DMS153 treated with DMSO at 0.1 percent for 48 hours (cell line): Measurements from ENCODE around the gene EBF3.

ENCODE experiments used
- DNase-seq: peaks from one replicate; lab custom pipeline; 2025; ENCODE audit not compliant: unreplicated experiment; lab: John Stamatoyannopoulos, UW

EBF3 gene

DNA sequence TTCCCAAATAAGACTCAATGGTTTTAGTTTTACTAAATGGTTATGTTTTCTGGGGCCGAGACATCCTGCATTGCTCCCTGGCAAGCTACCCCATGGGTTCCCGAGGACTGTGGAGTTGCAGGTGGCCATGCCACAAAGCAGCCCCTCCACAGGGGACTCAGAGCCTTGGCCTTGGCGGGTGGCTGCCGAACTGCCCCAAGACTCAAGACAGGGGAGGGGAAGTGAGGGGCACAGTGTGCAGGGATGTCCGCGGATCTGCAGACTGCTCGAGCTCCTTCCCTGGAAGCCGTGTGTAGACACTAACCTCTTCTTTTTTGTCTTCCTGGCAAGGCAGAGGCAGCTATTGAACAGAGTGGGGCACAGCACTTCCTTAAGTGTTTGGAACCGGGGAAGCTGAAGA is 154.6 kb downstream of the EBF3 start:
- no peak for DNase-seq

DNA sequence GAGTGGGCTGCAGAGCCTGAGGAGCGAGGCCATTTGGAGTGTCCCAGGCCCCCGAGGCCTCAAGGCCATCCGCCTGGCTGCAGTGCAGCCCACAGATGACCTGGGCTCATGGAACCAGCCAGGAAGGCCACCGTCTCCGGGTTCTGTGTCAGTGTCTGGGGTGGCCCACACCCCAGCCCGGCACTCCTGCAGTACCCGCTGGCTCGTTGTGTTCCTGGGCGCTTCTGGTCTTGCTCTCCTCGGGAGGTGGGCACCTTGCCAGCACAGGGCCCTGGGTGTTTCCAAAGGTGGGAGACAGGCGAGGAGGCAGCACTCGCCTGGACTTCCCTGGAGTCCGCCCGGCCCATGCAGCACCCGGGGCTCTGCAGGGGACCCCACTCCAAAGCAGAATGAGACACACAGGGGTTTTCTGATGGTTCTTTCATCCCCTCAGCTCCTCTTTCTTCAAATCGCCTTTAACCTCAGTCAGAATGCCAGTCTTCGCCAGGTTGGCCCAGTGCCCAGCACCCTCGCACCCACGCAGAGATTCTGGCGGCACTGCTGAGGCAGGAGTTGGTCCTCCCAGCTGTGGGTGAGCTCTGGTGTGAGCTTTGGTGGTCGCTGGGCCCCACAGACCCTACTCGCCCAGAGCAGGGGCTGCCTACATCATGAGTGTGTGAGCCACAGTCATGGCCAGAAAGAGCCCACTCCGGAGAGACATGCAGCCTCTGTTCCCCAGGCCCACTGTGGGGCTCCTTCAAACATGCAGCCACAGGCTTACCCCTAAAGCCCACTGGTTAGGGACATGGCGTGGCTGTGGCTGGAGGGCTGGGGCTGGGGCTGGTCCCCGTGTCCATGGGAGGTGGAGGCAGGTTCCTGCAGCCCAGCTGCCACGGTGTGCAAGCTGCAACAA is 155.7 kb downstream of the EBF3 start:
- no peak for DNase-seq

DNA sequence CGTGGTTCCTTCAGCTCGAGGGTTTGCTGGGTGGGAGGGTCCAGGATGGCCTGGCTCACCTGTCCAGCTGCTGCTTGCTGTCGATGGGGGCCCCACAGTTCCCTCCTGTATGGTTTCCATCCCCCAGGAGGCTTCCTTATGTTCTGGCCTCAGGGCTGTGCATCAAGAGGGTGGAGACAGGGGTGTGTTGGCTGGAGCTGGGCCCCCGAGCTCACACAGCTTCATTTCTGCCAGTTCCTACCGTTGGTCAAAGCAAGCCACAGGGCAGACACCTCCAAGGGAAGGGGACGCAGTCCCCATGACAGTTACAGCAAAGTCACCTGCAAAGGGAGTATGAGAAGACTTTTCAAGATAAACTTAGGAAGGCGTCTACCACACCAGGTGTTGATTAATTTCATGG is 156.9 kb downstream of the EBF3 start:
- DNase-seq: no peak

- no peak for DNase-seq
Observed at GRCh38 chr10:129800796-129801340, 163.2 kb downstream of the EBF3 start.

DNA sequence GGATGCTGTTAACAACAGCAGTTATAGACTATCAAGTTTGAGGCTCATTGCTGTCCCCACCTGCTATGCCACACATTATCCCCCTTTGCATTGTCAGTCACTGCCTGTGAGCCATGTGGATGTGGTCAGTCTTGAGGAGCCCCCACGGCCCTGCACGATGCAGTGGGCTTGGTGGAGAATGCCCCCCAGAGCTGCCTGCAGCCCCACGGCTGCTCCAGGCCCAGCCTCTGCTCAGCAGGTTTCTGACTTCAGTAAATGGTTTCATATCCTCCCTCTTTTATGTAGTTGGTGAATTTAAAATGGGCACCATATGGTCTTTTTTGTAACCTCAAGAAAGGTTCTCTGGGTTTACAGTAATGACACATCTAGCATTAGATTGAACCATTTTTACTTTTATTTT is 164.1 kb downstream of the EBF3 start:
- DNase-seq: no peak

GRCh38 chr10:129796710-129797420 is 167.2 kb downstream of the EBF3 start:
- no peak for DNase-seq

- peak; percentile 36 for DNase-seq
Observed at GRCh38 chr10:129793996-129794395, 170.1 kb downstream of the EBF3 start.

GRCh38 chr10:129793479-129793878 is 170.6 kb downstream of the EBF3 start:
- no peak for DNase-seq

- no peak for DNase-seq
Observed at GRCh38 chr10:129792864-129793263, 171.2 kb downstream of the EBF3 start.

DNA sequence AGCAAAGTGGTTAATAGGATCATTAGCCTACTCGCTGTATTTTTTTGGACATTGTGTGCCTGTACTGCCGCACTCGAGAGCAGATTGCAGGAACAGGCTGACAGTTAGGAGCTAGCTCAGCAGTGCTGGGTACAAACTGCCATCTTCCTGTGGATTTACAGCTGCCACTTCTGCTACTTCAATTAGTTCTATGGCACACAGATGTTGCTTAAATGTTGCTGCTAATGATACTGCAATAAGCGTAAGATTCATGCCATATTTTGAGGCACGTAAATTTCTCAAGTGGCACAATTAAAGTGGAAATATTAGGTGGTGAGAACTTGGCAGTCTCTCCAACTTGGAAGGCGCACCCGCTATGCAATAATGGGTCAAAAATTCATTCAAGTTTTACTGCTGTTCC is 171.9 kb downstream of the EBF3 start:
- no peak for DNase-seq

GRCh38 chr10:129790715-129791446 is 173.2 kb downstream of the EBF3 start:
- DNase-seq: peak; percentile 10

DNA sequence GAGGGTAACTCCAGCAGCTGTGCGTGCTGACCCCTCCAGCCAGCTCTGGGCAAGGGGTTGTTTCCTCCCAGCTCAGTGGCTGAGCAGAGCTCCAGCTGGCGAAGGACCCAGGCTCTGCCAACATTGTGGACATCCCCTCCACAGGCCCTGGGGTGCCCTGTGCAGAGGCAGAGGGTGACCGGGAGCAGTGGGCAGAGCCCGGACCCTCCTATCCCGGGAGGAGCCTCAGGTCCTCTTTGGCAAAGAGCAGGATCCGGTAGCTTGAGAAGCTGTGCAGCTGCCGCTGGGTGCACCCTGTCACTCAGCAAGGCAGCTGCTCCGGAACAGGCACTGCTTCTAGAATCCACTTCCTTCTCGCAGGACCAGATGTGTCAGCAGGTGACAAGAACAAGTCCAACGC is 175.9 kb downstream of the EBF3 start:
- DNase-seq: no peak

GRCh38 chr10:129787557-129787956 is 176.5 kb downstream of the EBF3 start:
- no peak for DNase-seq

DNA sequence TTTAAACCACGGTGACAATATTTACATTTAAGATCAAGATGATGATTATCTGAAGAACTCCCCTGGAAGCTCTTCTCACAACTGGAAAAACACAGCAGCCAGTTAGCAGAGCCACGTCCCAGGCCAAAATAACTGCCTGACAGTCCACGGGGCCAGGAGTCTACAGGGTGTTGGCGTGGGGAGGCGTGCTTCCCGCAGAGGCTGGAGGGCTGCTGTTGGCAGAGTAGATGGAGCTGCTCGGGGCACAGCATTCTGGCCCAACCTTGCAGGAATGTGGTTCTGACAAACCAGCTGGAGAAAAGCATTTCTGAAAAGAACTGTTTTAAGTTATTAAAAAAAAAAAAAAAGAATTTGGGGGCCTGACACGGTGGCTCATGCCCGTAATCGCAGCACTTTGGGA is 177.9 kb downstream of the EBF3 start:
- DNase-seq: no peak

DNA sequence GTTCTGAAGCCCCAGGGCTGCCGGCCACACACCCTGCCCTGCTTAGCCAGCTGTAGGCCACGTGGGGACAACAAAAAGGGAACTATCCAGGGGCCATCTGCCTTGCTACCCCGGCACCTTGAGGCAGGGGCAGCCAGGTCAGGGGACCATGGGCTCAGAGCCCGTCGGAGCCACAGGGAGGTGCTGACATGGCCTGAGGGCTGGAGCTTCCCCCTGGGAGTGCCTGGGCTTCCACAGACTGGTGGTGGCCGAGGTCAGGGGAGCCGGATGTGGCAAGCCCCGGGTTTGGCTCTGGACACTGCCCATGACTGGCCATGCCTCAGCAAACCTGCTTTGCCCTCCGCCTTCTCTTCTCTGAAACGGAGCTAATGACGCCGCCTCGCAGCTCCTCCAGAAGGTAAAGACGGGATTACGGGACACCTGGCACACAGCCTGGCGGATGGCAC is 178.5 kb downstream of the EBF3 start:
- DNase-seq: no peak
